T-helper 9 cell (primary cell): ENCODE data around the gene DHTKD1.
"Not testable (repeated sequence)": the region's sequence is repeated elsewhere in the genome, so short reads cannot be mapped to it uniquely, and the experiment has no call there.

ENCODE experiments used
- DNase-seq: peaks from one replicate; pipeline ENCODE4 v3.0.0-alpha.2; 2020

The DHTKD1 gene

GRCh38 chr10:12156367-12157123 lies 87.8 kb downstream of the DHTKD1 start:
- DNase-seq, result no peak

DNA sequence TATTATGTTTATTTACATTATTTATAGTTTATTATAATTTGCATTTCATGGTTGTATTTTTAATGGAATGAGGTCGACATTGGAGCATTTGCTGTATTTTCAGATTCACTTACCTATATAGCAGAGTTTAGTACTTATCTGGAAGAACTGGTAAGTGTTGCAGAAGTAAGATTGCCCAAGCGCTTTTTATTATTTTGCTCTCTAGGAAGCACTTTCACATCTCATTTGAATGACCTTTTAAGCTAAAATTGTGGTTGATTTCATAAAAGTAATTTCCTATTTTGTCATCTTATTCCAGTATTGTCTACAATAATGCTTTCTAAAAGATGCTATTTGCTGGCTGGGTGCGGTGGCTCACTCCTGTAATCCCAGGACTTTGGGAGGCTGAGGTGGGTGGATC lies 89.4 kb downstream of the DHTKD1 start:
- no peak for DNase-seq

GRCh38 chr10:12160664-12161063 lies 91.9 kb downstream of the DHTKD1 start:
- DNase-seq, result no peak

GRCh38 chr10:12162927-12163326 lies 94.2 kb downstream of the DHTKD1 start:
- DNase-seq, result no peak

DNA sequence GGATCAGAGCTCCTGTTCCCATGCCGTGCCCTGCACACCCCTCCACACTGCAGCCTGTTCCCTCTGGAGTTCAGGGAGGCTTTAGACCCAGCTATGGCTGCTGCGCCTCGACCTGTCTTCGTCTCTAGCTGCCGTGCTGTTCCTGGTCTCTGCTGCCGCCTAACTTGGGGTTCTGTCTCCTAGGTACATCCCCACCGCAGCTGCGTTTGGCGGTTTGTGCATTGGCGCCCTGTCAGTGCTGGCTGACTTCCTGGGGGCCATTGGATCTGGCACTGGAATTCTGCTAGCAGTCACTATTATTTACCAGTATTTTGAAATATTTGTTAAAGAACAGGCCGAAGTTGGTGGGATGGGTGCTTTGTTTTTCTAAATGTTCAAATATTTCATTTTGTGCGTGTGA lies 95.3 kb downstream of the DHTKD1 start:
- no peak for DNase-seq

DNA sequence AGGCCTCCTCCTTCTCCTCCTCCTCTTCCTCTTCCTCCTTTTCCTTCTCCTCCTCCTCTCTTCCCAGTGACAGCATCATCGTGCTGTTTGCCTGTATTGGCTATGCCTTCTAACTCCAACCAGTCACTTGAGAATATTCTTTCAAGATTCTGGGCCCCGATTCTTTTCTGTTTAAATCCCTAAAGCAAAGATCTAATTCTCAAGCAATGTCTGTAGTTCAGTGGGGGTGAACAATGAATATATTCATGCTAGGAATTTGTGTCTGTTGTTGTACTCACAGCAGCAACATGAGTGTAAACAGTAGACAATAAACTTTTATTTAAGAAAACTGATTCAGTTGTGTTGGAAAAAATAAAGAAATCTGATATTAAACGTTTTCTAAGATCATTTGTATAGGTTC lies 96.3 kb downstream of the DHTKD1 start:
- DNase-seq, result no peak

GRCh38 chr10:12165999-12166775 lies 97.4 kb downstream of the DHTKD1 start:
- no peak for DNase-seq

DNA sequence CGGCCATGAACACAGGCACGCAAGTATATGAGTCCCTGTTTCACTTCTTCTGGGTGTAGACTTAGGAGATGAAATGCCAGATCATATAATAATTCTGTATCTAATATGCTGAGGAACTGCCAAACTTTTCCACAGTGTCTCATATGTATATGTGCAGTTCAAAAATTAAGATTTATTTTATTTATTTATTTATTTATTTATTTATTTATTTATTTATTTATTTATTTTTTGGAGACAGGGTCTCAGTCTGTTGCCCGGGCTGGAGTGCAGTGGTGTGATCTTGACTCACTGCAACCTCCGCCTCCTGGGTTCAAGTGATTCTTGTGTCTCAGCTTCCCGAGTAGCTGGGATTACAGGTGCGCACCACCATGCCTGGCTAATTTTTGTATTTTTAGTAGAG lies 102.8 kb downstream of the DHTKD1 start:
- DNase-seq, result not testable (repeated sequence)
